GM23338 (cell line): ENCODE results near the gene RAX. TPM values are rescaled to one million over a fixed set of nuclear protein-coding genes. Genes with fewer than 3 reads are reported as not detected.

Experiments used
- ATAC-seq: fragments of 200-7000 bp; cut with Tn5 transposase; 3 replicates; pipeline ENCODE4 v1.9.1; 2020
- DNase-seq: peaks from one replicate; pipeline ENCODE4 v3.0.0-alpha.2; 2015; ENCODE audit warnings: low spot score
- H2AFZ ChIP-seq: fragments of 200-600 bp; sonication (generic); 2 replicates; pipeline ENCODE4 v1.8.0; 2016; ENCODE audit warnings: antibody characterized with exemption, mild to moderate bottlenecking, moderate library complexity
- H3F3A ChIP-seq: fragments of 200-600 bp; sonication (generic); replicated peaks from 2 replicates; pipeline ENCODE4 v1.8.0; 2017; ENCODE audit warnings: antibody characterized with exemption, mixed run types, low read depth
- H3K27ac ChIP-seq: fragments of 200-600 bp; sonication (generic); 2 replicates; pipeline ENCODE4 v1.6.1; 2016; ENCODE audit warnings: low read depth
- H3K27me3 ChIP-seq: fragments of 200-600 bp; sonication (generic); 2 replicates; pipeline ENCODE4 v1.8.0; 2016; ENCODE audit warnings: mild to moderate bottlenecking, mixed run types, moderate library complexity; ENCODE audit not compliant: insufficient read depth
- H3K36me3 ChIP-seq: fragments of 200-600 bp; sonication (generic); 2 replicates; pipeline ENCODE4 v1.8.0; 2016; ENCODE audit warnings: mild to moderate bottlenecking; ENCODE audit not compliant: insufficient read depth
- H3K4me1 ChIP-seq: fragments of 200-600 bp; sonication (generic); 2 replicates; pipeline ENCODE4 v1.8.0; 2016; ENCODE audit warnings: mild to moderate bottlenecking, moderate library complexity; ENCODE audit not compliant: insufficient read depth
- H3K4me2 ChIP-seq: fragments of 200-600 bp; sonication (generic); 2 replicates; pipeline ENCODE4 v1.7.1; 2017; ENCODE audit warnings: mixed run types
- H3K4me3 ChIP-seq: fragments of 200-600 bp; sonication (generic); 2 replicates; pipeline ENCODE4 v1.6.1; 2016; ENCODE audit warnings: mixed run types
- H3K79me2 ChIP-seq: fragments of 200-600 bp; sonication (generic); replicated peaks from 2 replicates; pipeline ENCODE4 v1.8.0; 2017; ENCODE audit warnings: mild to moderate bottlenecking; ENCODE audit not compliant: insufficient read depth
- H3K9me2 ChIP-seq: fragments of 200-600 bp; sonication (generic); 2 replicates; pipeline ENCODE4 v1.8.0; 2017; ENCODE audit not compliant: insufficient read depth
- H4K20me1 ChIP-seq: fragments of 200-600 bp; sonication (generic); replicated peaks from 2 replicates; pipeline ENCODE4 v1.8.0; 2017; ENCODE audit warnings: mild to moderate bottlenecking; ENCODE audit not compliant: insufficient read depth
- H3K27ac Mint-ChIP-seq: 2 replicates; pipeline ENCODE4 v1.8.0; 2020; ENCODE audit warnings: inconsistent platforms, mild to moderate bottlenecking, moderate library complexity, mixed read lengths
- H3K27me3 Mint-ChIP-seq: 3 replicates; pipeline ENCODE4 v1.8.0; 2022; ENCODE audit warnings: low read depth, mild to moderate bottlenecking, moderate library complexity, mixed read lengths, inconsistent platforms; ENCODE audit not compliant: insufficient read depth, poor library complexity
- H3K36me3 Mint-ChIP-seq: 3 replicates; pipeline ENCODE4 v1.8.0; 2021; ENCODE audit warnings: low read depth, mild to moderate bottlenecking, inconsistent platforms, moderate library complexity, mixed read lengths
- H3K4me1 Mint-ChIP-seq: 3 replicates; pipeline ENCODE4 v1.8.0; 2020; ENCODE audit warnings: mild to moderate bottlenecking, inconsistent platforms, mixed read lengths
- H3K4me3 Mint-ChIP-seq: 3 replicates; pipeline ENCODE4 v1.8.0; 2021; ENCODE audit warnings: moderate library complexity, mild to moderate bottlenecking, inconsistent platforms, mixed read lengths
- H3K9me3 Mint-ChIP-seq: 3 replicates; pipeline ENCODE4 v1.8.0; 2020; ENCODE audit warnings: moderate library complexity, mild to moderate bottlenecking, inconsistent platforms, mixed read lengths
- CREB1 ChIP-seq: fragments of 250-450 bp; sonication (Bioruptor Pico); IDR thresholded peaks from 2 replicates; pipeline ENCODE4 v1.5.0; 2020; ENCODE audit warnings: low read depth, mild to moderate bottlenecking, moderate library complexity
- CTCF ChIP-seq, 2 experiments: fragments of 200-600 bp in 1 of 2; sonication (generic) in 1 of 2; conservative IDR thresholded peaks; 2 replicates each; pipeline versions ENCODE4 v1.5.1 to v1.6.1; 2016 to 2017; ENCODE audit warnings: antibody characterized with exemption in 2 of 2, low read depth in 2 of 2, mild to moderate bottlenecking in 2 of 2, moderate library complexity in 1 of 2
- EZH2 ChIP-seq: fragments of 200-600 bp; sonication (generic); IDR thresholded peaks from one replicate; pipeline ENCODE4 v1.8.0; 2017; ENCODE audit warnings: antibody characterized with exemption, mild to moderate bottlenecking, low read depth; ENCODE audit not compliant: unreplicated experiment
- ZNF331 ChIP-seq: fragments of 250-450 bp; sonication (Bioruptor Pico); IDR thresholded peaks from 2 replicates; pipeline ENCODE4 v1.5.0; 2020; ENCODE audit warnings: low read depth, mild to moderate bottlenecking, moderate library complexity
- polyA plus RNA-seq: library from polyadenylated mRNA; unstranded; fragments of >200 nt; fragmentation: Nextera tagmentation; extraction: Ambion mirVana; gene quantifications from 2 replicates; pipeline ENCODE4 v1.2.1, GENCODE V29; 2016
- total RNA-seq: library from RNA; depleted of rRNA; stranded (reverse); fragments of >200 nt; shearing (Covaris generic); gene quantifications from 2 replicates; pipeline ENCODE4 v1.2.3, GENCODE V29; 2014

The RAX gene
- total and polyA plus RNA-seq, 2 experiments from 2014 or later, result 0.03 to 0.16 TPM

GRCh38 chr18:59268127-59268720, 5.0 kb downstream of the RAX start:
- Mint-ChIP-seq H3K4me3 (peak overlapping the region; percentile 64), H3K27me3 (peaks cover 91% of the 10 kb centered on the region), H3K4me1 (peaks cover 41% of the 10 kb centered on the region), H3K9me3 (peaks cover 3% of the 10 kb centered on the region; the same call in 2 of the 3 replicates), H3K36me3 (no peaks in the 10 kb centered on the region; the same call in 2 of the 3 replicates), H3K27ac (no peak overlapping the region)
- ATAC-seq (no peak), DNase-seq (peak; percentile 20)
- Histone ChIP-seq H3K4me1 (peaks cover 66% of the 10 kb centered on the region), H3K9me2 (no peaks in the 10 kb centered on the region), H3K4me3 (peak overlapping the region; percentile 69), H3K79me2 (no peaks in the 10 kb centered on the region), H3K36me3 (no peaks in the 10 kb centered on the region; the same call in 1 of the 2 replicates), H3K4me2 (peak overlapping the region; percentile 88), H3K27ac (no peak overlapping the region), H4K20me1 (peaks cover 23% of the 10 kb centered on the region), H3F3A (peaks cover 25% of the 10 kb centered on the region), H2AFZ (peak overlapping the region; percentile 91), H3K27me3 (peaks cover 99% of the 10 kb centered on the region)
- TF ChIP-seq EZH2 (peak; percentile 95), CTCF (conservative IDR thresholded peaks at IDR 0.05; ENCODE audit: low read depth in 2 of 2) (no peak)

GRCh38 chr18:59267503-59268126, 5.6 kb downstream of the RAX start:
- H3F3A ChIP-seq, result peaks cover 25% of the 10 kb centered on the region
- no peak overlapping the region for H3K27ac ChIP-seq
- peaks cover 96% of the 10 kb centered on the region for H3K27me3 Mint-ChIP-seq
- peak overlapping the region; percentile 88 for H3K4me2 ChIP-seq
- DNase-seq (peak; percentile 75), ATAC-seq (peak; percentile 8)
- H4K20me1 ChIP-seq, result peaks cover 23% of the 10 kb centered on the region
- H3K4me1 Mint-ChIP-seq, result peaks cover 41% of the 10 kb centered on the region
- peaks cover 3% of the 10 kb centered on the region; the same call in 2 of the 3 replicates for H3K9me3 Mint-ChIP-seq
- TF ChIP-seq CREB1 (CRISPR knock-in tag), result no peak
- TF ChIP-seq EZH2, result peak; percentile 98
- H3K36me3 ChIP-seq, result no peaks in the 10 kb centered on the region; the same call in 1 of the 2 replicates
- peak overlapping the region; percentile 69 for H3K4me3 ChIP-seq
- peak overlapping the region; percentile 91 for H2AFZ ChIP-seq
- peak overlapping the region; percentile 64 for H3K4me3 Mint-ChIP-seq
- H3K4me1 ChIP-seq, result peaks cover 66% of the 10 kb centered on the region
- H3K9me2 ChIP-seq, result no peaks in the 10 kb centered on the region
- H3K79me2 ChIP-seq, result no peaks in the 10 kb centered on the region
- no peak overlapping the region for H3K27ac Mint-ChIP-seq
- no peaks in the 10 kb centered on the region; the same call in 2 of the 3 replicates for H3K36me3 Mint-ChIP-seq
- H3K27me3 ChIP-seq, result peaks cover 99% of the 10 kb centered on the region

GRCh38 chr18:59266886-59267502, 6.3 kb downstream of the RAX start:
- peak overlapping the region; percentile 88 for H3K4me2 ChIP-seq
- peak overlapping the region; percentile 64 for H3K4me3 Mint-ChIP-seq

More at GRCh38 chr18:59266886-59267502, 6.3 kb downstream of the RAX start:
- Histone ChIP-seq H3K27me3 (peaks cover 99% of the 10 kb centered on the region), H4K20me1 (peaks cover 21% of the 10 kb centered on the region), H3K36me3 (no peaks in the 10 kb centered on the region; the same call in 1 of the 2 replicates), H2AFZ (peak overlapping the region; percentile 91; the same call in 1 of the 2 replicates), H3K79me2 (no peaks in the 10 kb centered on the region), H3K4me1 (peaks cover 61% of the 10 kb centered on the region), H3F3A (peaks cover 23% of the 10 kb centered on the region), H3K9me2 (no peaks in the 10 kb centered on the region), H3K4me3 (peak overlapping the region; percentile 69), H3K27ac (no peak overlapping the region)
- peaks cover 9% of the 10 kb centered on the region; the same call in 2 of the 3 replicates for H3K9me3 Mint-ChIP-seq
- DNase-seq (peak; percentile 5), ATAC-seq (no peak)
- no peaks in the 10 kb centered on the region; the same call in 2 of the 3 replicates for H3K36me3 Mint-ChIP-seq
- peaks cover 40% of the 10 kb centered on the region for H3K4me1 Mint-ChIP-seq
- TF ChIP-seq ZNF331 (CRISPR knock-in tag), result no peak
- TF ChIP-seq EZH2, result peak; percentile 62
- no peak overlapping the region for H3K27ac Mint-ChIP-seq
- peaks cover 97% of the 10 kb centered on the region for H3K27me3 Mint-ChIP-seq
